GM23338 (cell line): Measurements from ENCODE around the gene SCN1B. TPM values are rescaled to one million over a fixed set of nuclear protein-coding genes. Genes with fewer than 3 reads are reported as not detected.

Experiments
- ATAC-seq: fragments of 200-7000 bp; cut with Tn5 transposase; 3 replicates; pipeline ENCODE4 v1.9.1; 2020
- DNase-seq: peaks from one replicate; pipeline ENCODE4 v3.0.0-alpha.2; 2015; ENCODE audit warnings: low spot score
- H2AFZ ChIP-seq: fragments of 200-600 bp; sonication (generic); 2 replicates; pipeline ENCODE4 v1.8.0; 2016; ENCODE audit warnings: antibody characterized with exemption, mild to moderate bottlenecking, moderate library complexity
- H3F3A ChIP-seq: fragments of 200-600 bp; sonication (generic); replicated peaks from 2 replicates; pipeline ENCODE4 v1.8.0; 2017; ENCODE audit warnings: antibody characterized with exemption, mixed run types, low read depth
- H3K27ac ChIP-seq: fragments of 200-600 bp; sonication (generic); 2 replicates; pipeline ENCODE4 v1.6.1; 2016; ENCODE audit warnings: low read depth
- H3K27me3 ChIP-seq: fragments of 200-600 bp; sonication (generic); 2 replicates; pipeline ENCODE4 v1.8.0; 2016; ENCODE audit warnings: mild to moderate bottlenecking, mixed run types, moderate library complexity; ENCODE audit not compliant: insufficient read depth
- H3K36me3 ChIP-seq: fragments of 200-600 bp; sonication (generic); 2 replicates; pipeline ENCODE4 v1.8.0; 2016; ENCODE audit warnings: mild to moderate bottlenecking; ENCODE audit not compliant: insufficient read depth
- H3K4me1 ChIP-seq: fragments of 200-600 bp; sonication (generic); 2 replicates; pipeline ENCODE4 v1.8.0; 2016; ENCODE audit warnings: mild to moderate bottlenecking, moderate library complexity; ENCODE audit not compliant: insufficient read depth
- H3K4me2 ChIP-seq: fragments of 200-600 bp; sonication (generic); 2 replicates; pipeline ENCODE4 v1.7.1; 2017; ENCODE audit warnings: mixed run types
- H3K4me3 ChIP-seq: fragments of 200-600 bp; sonication (generic); 2 replicates; pipeline ENCODE4 v1.6.1; 2016; ENCODE audit warnings: mixed run types
- H3K79me2 ChIP-seq: fragments of 200-600 bp; sonication (generic); replicated peaks from 2 replicates; pipeline ENCODE4 v1.8.0; 2017; ENCODE audit warnings: mild to moderate bottlenecking; ENCODE audit not compliant: insufficient read depth
- H3K9me2 ChIP-seq: fragments of 200-600 bp; sonication (generic); 2 replicates; pipeline ENCODE4 v1.8.0; 2017; ENCODE audit not compliant: insufficient read depth
- H4K20me1 ChIP-seq: fragments of 200-600 bp; sonication (generic); replicated peaks from 2 replicates; pipeline ENCODE4 v1.8.0; 2017; ENCODE audit warnings: mild to moderate bottlenecking; ENCODE audit not compliant: insufficient read depth
- H3K27ac Mint-ChIP-seq: 2 replicates; pipeline ENCODE4 v1.8.0; 2020; ENCODE audit warnings: inconsistent platforms, mild to moderate bottlenecking, moderate library complexity, mixed read lengths
- H3K27me3 Mint-ChIP-seq: 3 replicates; pipeline ENCODE4 v1.8.0; 2022; ENCODE audit warnings: low read depth, mild to moderate bottlenecking, moderate library complexity, mixed read lengths, inconsistent platforms; ENCODE audit not compliant: insufficient read depth, poor library complexity
- H3K36me3 Mint-ChIP-seq: 3 replicates; pipeline ENCODE4 v1.8.0; 2021; ENCODE audit warnings: low read depth, mild to moderate bottlenecking, inconsistent platforms, moderate library complexity, mixed read lengths
- H3K4me1 Mint-ChIP-seq: 3 replicates; pipeline ENCODE4 v1.8.0; 2020; ENCODE audit warnings: mild to moderate bottlenecking, inconsistent platforms, mixed read lengths
- H3K4me3 Mint-ChIP-seq: 3 replicates; pipeline ENCODE4 v1.8.0; 2021; ENCODE audit warnings: moderate library complexity, mild to moderate bottlenecking, inconsistent platforms, mixed read lengths
- H3K9me3 Mint-ChIP-seq: 3 replicates; pipeline ENCODE4 v1.8.0; 2020; ENCODE audit warnings: moderate library complexity, mild to moderate bottlenecking, inconsistent platforms, mixed read lengths
- CREB1 ChIP-seq: fragments of 250-450 bp; sonication (Bioruptor Pico); IDR thresholded peaks from 2 replicates; pipeline ENCODE4 v1.5.0; 2020; ENCODE audit warnings: low read depth, mild to moderate bottlenecking, moderate library complexity
- CTCF ChIP-seq, 2 experiments: fragments of 200-600 bp in 1 of 2; sonication (generic) in 1 of 2; conservative IDR thresholded peaks; 2 replicates each; pipeline versions ENCODE4 v1.5.1 to v1.6.1; 2016 to 2017; ENCODE audit warnings: antibody characterized with exemption in 2 of 2, low read depth in 2 of 2, mild to moderate bottlenecking in 2 of 2, moderate library complexity in 1 of 2
- ETS1 ChIP-seq: IDR thresholded peaks from 2 replicates; pipeline ENCODE4 v1.6.1; 2016; ENCODE audit warnings: antibody characterized with exemption
- EZH2phosphoT487 ChIP-seq: fragments of 200-600 bp; sonication (generic); IDR thresholded peaks from one replicate; pipeline ENCODE4 v1.8.1; 2018; ENCODE audit warnings: antibody characterized with exemption; ENCODE audit not compliant: unreplicated experiment
- POLR2AphosphoS5 ChIP-seq: IDR thresholded peaks from 2 replicates; pipeline ENCODE4 v1.6.1; 2016; ENCODE audit warnings: antibody characterized with exemption, low read depth
- polyA plus RNA-seq: library from polyadenylated mRNA; unstranded; fragments of >200 nt; fragmentation: Nextera tagmentation; extraction: Ambion mirVana; gene quantifications from 2 replicates; pipeline ENCODE4 v1.2.1, GENCODE V29; 2016
- total RNA-seq: library from RNA; depleted of rRNA; stranded (reverse); fragments of >200 nt; shearing (Covaris generic); gene quantifications from 2 replicates; pipeline ENCODE4 v1.2.3, GENCODE V29; 2014

Gene SCN1B
- total and polyA plus RNA-seq, 2 experiments from 2014 or later, result 1.7 to 4.8 TPM

GRCh38 chr19:35011737-35012682 is 18.3 kb upstream of the SCN1B start (continued):
- no peak for TF ChIP-seq CREB1 (CRISPR knock-in tag)
- no peak; the same call in none of the 2 replicates for TF ChIP-seq POLR2AphosphoS5

- H3K36me3 ChIP-seq, result peaks cover 69% of the 10 kb centered on the region
- no peak overlapping the region for H3K4me2 ChIP-seq
- H3K4me1 ChIP-seq, result no peaks in the 10 kb centered on the region
- DNase-seq (peak; percentile 87), ATAC-seq (peak; percentile 94)
- no peak for TF ChIP-seq EZH2phosphoT487
- peak; percentile 52; the same call in 1 of the 2 replicates for TF ChIP-seq POLR2AphosphoS5
- peak; percentile 92 to 95 for TF ChIP-seq CTCF (conservative IDR thresholded peaks at IDR 0.05; ENCODE audit: low read depth in 2 of 2)
- H2AFZ ChIP-seq, result no peak overlapping the region
- no peaks in the 10 kb centered on the region; the same call in 2 of the 3 replicates for H3K9me3 Mint-ChIP-seq
- no peak overlapping the region; the same call in 2 of the 3 replicates for H3K4me3 Mint-ChIP-seq
- peaks cover 6% of the 10 kb centered on the region for H3K79me2 ChIP-seq
- H3K27me3 Mint-ChIP-seq, result peaks cover 22% of the 10 kb centered on the region
- H3K4me1 Mint-ChIP-seq, result peaks cover 4% of the 10 kb centered on the region; the same call in 1 of the 3 replicates
- peaks cover 21% of the 10 kb centered on the region for H4K20me1 ChIP-seq
- H3K36me3 Mint-ChIP-seq, result peaks cover 95% of the 10 kb centered on the region
- H3F3A ChIP-seq, result peaks cover 33% of the 10 kb centered on the region
- H3K27ac Mint-ChIP-seq, result no peak overlapping the region; the same call in 1 of the 2 replicates
- no peak overlapping the region for H3K4me3 ChIP-seq
- peak overlapping the region; percentile 45; the same call in 1 of the 2 replicates for H3K27ac ChIP-seq
- H3K27me3 ChIP-seq, result no peaks in the 10 kb centered on the region
- H3K9me2 ChIP-seq, result no peaks in the 10 kb centered on the region
Measured at GRCh38 chr19:35013041-35013819, 17.0 kb upstream of the SCN1B start.

- Mint-ChIP-seq H3K4me1 (peaks cover 4% of the 10 kb centered on the region; the same call in 1 of the 3 replicates), H3K27ac (no peak overlapping the region), H3K27me3 (peaks cover 22% of the 10 kb centered on the region), H3K9me3 (no peaks in the 10 kb centered on the region; the same call in 2 of the 3 replicates), H3K4me3 (no peak overlapping the region), H3K36me3 (peaks cover 94% of the 10 kb centered on the region)
- H3K36me3 ChIP-seq, result peaks cover 78% of the 10 kb centered on the region
- no peaks in the 10 kb centered on the region for H3K4me1 ChIP-seq
- H3K9me2 ChIP-seq, result no peaks in the 10 kb centered on the region
- H3K79me2 ChIP-seq, result no peaks in the 10 kb centered on the region
- H3F3A ChIP-seq, result peaks cover 27% of the 10 kb centered on the region
- no peak overlapping the region for H3K4me2 ChIP-seq
- DNase-seq, result no peak
- H3K27me3 ChIP-seq, result no peaks in the 10 kb centered on the region
- no peak overlapping the region for H3K4me3 ChIP-seq
- no peak overlapping the region for H2AFZ ChIP-seq
- H3K27ac ChIP-seq, result no peak overlapping the region
- peaks cover 21% of the 10 kb centered on the region for H4K20me1 ChIP-seq
- ATAC-seq, result no peak
- TF ChIP-seq POLR2AphosphoS5 (no peak), CREB1 (CRISPR knock-in tag) (no peak), ETS1 (no peak)
Measured at GRCh38 chr19:35013820-35014754, 16.2 kb upstream of the SCN1B start.
